Transverse colon (tissue), 4 donors: ENCODE results near the gene NKD1.

ENCODE experiments used
- CTCF ChIP-seq, 5 experiments: fragments of 200-600 bp in 3 of 5; fragments of 450-650 bp in 2 of 5; sonication (generic) in 3 of 5; IDR thresholded peaks; 1 replicate in 2 of 5; 2 replicates in 3 of 5; pipeline ENCODE4 v1.5.1; 2016 to 2017; ENCODE audit warnings: antibody characterized with exemption in 5 of 5, inconsistent platforms in 3 of 5, mild to moderate bottlenecking in 2 of 5, moderate library complexity in 1 of 5
- POLR2A ChIP-seq: fragments of 450-650 bp; IDR thresholded peaks from one replicate; pipeline ENCODE4 v1.6.1; 2016; ENCODE audit warnings: antibody characterized with exemption, mild to moderate bottlenecking, moderate library complexity
- POLR2AphosphoS5 ChIP-seq, 3 donors: sonication (generic); formaldehyde crosslinking; IDR thresholded peaks; one replicate each; pipeline ENCODE4 v1.6.1; 2016; ENCODE audit warnings: antibody characterized with exemption in 3 of 3

GRCh38 chr16:50640391-50640790 is 92.2 kb downstream of the NKD1 start:
- TF ChIP-seq CTCF (IDR thresholded peaks at IDR 0.05) (no peak), POLR2AphosphoS5 (IDR thresholded peaks at IDR 0.05) (no peak), POLR2A (no peak)
